HG03135 (cell line): Measurements from ENCODE around the gene RPTOR.

Source experiments
- ATAC-seq: cut with Tn5 transposase; IDR thresholded peaks from one replicate; pipeline ENCODE4 v1.9.1; 2021; ENCODE audit warnings: mild to moderate bottlenecking, moderate library complexity; ENCODE audit not compliant: unreplicated experiment

Gene RPTOR

DNA sequence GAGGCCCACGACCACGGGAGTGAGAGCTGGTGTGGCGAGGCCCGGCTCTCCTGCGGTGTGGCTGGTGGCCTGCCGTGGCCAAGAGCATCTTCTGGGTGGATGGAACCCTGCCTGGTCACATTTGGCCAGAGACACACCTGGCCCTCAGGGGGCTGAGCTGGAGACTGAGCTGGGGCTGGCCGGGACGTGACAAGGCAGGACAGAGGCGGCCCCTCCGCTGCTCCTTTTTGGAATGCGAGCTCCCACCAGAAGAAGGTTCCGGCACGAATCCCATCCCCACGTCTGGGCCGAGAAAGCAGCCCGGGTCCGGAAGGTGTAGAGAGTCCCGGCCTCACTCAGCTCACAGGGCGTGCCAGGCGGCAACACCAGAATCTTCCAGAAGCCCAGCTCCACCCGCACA, 421.0 kb downstream of the RPTOR start:
- ATAC-seq, result no peak

DNA sequence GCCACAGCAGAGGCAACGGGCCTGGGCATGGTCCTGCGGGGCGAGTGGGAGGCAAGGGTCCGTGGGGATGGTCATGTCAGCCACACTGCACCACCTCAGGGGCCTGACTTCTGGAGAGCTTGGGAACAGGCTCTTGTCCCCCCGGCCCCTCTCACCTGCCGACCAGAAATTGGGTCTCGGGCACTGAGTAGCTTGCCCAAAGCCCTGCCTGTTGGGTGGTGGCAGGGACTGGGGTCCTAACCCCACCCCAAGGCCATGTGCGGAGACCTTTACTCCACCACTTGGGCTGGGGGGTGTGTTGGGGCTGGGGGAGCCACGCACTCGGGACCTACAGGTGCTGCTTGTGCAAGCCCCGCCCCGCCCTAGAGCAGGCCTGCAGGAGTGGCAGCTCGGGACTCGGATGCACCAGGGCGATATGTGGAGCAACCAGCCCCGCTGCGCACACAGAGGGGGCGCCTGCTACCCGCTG, 422.8 kb downstream of the RPTOR start:
- no peak for ATAC-seq

DNA sequence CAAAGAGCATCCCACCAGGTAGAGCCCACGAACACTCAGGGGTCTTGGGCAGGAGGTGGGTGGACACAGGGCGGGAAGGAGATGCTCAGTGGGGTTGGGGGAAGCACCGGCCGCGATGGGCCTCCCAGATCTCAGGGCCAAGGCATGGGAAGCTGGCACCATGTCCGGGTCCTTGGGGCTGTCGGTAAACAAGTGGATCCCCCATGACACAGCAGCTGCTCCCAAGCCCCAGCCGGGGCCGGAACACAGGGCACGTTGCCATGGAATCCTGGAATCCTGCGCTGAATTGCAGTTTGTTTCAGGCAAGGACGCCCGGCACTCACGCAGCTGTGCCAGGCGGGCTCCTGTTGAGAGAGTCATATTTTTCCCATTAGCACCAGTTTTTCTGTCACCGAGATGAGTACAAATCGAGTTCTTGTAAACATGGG, 424.0 kb downstream of the RPTOR start:
- ATAC-seq, result no peak

- ATAC-seq, result no peak
Measured at GRCh38 chr17:80969030-80969673, 424.5 kb downstream of the RPTOR start.

DNA sequence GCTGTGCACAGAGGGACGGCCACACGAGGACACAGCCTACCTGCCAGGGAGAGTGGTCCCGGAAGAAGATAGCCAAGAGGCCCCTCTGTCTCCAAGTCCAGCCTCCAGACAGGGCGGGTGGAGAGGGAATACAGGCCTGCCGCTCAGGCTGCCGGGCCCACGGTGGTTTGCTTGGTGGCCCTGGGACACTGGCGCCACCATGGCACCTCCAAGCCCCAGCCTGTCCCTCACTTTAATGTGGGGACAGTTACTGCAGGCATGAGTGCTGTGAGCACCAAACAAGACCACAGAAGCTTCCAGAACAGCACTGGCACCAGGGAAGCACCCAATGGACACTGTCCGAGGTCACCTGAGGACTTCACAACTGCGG, 425.0 kb downstream of the RPTOR start:
- no peak for ATAC-seq

DNA sequence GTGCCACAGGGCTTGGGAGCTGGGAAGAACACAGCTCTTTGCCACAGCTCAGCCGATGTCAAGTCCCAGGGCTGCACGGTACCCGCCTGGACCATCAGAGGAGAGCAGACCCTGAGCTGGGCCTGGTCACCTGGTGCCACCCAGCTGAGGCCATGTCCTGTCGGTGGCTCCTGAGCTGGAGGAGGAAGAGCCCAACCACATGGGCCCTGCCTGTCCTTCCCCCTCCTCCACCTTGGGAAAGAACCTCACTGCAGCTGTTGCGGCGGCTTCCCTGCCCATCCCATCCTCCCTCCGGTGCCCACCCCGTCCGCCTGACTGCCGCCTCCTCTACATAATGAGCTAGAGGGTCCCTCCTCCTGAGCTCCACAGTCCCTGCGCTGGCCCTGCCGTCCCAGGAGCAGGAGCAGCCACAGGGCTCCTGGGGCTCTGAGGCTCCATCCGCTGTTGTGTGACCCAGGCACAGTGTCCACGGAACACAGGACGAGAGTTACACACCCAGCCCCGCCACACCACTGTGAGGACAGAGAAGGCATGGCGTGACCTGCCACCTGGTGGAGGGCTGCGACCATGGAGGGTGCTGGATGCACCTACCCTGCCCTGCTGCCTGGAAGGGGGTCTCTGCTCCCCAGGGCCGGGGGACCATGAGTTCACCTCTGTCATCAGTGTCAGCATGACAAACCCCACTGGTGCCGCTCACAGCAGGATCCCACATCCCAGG, 425.6 kb downstream of the RPTOR start:
- ATAC-seq, result no peak

DNA sequence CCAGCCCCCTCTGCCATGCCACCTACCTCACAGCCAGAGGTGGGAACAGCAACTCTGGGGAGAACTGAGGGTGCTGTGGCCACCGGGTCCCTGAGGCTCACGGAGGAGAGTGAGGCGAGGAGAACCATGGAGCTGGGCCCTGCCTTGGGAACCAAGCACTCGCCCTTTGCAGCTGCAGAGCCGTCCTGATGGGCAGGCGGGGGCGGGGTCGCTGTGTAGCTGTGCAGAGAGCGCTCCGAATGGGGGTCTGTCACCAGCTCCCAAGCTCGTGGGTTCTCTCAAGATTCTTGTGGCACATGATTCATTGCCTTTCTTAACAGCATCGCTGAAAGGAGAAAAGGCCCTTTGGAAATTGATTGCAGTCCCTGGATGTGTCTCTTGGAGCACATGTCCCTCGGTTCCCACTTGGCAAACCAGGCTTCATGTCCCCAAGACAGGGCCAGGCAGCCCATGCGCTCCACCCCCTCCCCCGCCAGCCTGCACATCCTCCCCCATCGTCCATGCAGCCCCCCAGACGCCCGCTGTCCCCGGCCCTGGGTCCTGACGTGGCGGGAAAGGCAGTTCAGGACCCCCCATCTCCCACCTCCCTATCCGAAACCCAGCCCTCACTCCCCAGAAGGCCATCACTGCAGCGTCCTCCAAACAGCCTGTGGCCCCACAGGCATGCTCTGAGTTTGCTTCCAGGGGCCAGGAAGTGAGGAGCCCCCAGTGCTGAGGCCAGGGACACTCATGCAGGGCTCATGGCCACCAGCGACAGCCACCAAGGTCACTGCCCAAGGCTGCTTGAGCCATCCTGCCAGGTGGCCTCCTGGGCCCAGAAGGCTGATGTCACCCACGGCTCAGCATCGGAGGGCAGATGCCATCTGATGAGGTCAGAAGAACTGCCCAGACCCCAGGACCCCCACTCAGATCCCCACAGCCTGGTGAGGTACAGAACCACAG, 426.4 kb downstream of the RPTOR start:
- no peak for ATAC-seq

DNA sequence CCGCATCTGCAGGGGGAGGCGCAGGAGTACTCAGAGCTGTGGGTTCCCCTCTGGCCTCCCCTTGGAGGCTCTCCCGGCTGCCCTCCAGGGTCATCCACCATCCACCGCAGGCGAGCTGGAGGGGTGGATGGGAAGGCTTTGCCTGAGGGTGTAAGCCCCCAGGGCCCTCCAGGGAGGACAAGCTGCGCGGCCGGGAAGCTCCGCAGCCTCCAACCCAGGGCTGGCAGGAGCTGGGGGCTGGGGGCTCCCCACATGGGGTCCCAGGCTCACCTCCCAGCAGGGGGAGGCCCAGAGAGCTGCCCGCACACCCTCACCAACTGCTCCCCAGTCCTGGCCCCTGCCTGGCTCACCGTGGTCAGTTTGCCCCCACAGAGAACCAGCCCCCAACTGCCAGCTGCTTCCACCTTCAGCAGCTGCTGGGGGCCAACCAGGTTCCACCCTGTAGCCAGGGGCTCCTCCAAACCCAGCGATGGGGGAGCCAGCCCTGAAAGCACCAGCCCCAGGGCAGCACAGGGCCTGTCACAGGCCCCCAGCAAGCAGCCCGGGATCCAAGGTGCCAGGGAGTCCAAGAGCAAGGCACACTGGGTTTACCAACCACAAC, 427.2 kb downstream of the RPTOR start:
- ATAC-seq, result no peak

DNA sequence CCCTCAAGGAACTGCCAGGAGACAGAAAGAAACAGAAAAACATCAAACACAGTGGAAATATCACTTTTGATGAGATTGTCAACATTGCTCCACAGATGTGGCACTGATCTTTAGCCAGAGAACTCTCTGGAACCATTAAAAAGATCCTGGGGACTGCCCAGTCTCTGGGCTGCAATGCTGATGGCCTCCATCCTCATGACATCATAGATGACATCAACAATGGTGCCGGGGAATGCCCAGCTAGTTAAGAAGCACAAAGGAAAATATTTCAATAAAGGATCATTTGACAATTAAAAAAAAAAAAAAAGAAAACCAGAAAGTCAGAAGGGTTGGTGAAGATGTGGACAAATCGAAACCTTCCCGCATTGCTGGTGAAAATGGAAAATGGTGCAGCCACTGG, 432.1 kb downstream of the RPTOR start:
- no peak for ATAC-seq

DNA sequence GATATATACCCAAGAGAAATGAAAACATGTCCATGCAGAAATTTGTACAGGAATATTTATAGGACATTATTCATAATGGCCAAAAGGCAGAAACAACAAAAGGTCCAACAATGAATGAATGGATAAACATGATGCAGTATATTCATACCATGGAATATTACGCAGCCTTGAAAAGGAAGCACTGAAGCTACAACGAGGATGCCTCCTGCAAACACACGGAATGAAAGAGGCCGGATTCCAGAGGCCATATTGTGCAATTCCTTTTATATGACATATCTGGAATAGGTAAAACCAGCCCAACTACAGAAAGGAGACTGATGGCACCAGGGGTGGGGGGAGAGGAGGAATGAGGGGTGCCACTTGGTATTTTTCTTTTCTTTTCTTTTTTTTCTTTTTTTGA, 432.5 kb downstream of the RPTOR start:
- ATAC-seq, result no peak

DNA sequence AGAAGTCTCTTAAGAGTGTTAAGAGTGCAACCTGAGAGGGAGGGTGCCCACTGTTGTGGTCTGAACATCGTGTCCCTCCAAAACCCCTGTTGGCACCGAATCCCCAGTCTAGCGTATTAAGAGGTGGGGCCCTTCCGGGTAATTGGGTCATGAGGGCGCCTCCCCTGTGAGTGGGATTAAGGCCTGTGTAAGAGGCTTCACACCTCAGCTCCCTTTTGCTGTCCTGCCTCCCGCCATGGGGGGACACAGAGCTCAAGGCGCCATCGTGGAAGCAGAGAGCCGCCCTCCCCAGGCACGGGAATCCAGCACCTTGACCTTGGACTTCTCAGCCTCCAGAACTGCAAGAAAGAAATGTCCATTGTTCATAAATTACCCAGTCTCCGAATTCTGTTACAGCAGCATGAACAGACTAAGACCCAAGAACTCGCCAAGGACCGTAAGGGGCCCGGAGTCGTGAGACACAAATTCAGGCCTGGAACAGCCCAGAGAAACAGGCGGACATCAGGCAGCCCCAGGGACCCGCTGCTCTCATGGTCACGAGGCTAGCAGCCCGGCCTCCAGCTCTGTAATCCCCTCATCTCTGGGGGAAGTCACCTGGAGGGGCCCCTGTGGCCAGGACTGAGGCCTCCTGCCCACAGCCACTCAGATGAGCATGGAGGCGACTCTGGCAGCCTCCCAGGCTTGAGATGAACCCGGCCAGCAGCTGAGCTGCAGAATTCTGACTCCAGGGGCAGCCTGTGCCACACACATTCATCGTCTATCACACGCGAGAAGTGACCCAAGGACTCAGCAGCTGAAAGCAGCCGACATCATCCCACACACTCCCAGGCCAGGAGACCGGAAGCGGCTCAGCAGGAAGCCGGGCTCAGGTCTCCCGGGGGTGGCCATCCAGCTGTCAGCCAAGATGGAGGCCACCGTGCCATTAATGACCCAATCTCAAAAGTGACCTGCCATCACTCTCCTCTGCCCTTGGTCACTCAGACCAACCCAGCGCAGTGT, 434.2 kb downstream of the RPTOR start:
- no peak for ATAC-seq

DNA sequence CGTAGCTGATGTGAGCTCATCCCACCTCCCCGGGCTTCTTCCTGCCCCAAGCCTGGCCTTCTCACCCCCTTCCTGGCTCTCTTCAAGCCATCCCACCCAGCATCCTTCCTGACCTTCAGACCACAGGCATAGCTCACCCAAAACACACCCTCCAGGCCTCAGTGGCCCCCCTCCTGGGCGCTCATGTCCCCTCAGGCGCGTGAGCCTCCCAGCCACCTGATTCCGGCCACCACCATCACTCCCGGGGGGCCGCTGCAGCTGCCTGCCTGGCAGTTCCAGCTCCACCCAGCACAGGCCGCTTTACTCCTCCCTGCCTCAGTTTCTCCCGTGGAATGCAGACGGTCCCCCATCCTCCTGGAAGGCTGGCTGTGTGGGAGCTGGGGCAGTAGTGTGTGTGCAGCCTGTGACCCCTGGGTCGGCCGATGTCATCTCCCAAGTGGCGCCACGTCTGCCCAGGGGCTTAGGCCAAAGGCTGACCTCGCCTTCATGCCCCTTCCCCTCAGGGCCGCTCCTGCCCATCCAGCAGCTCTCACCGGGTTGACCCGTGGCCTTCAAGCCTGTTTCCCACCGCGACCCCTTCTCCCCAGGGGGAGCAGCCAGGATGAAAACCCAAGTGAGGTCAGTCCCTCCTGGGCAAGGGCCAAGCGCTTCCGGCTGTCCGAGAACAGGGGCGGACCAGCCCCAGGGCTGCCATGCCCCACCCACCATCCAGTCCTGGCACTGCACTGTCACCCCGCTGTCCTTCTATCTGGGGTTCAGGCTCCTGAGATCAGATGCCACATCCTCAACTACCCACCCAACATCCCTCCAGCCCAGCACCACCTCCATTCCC, 435.1 kb downstream of the RPTOR start:
- ATAC-seq, result no peak

DNA sequence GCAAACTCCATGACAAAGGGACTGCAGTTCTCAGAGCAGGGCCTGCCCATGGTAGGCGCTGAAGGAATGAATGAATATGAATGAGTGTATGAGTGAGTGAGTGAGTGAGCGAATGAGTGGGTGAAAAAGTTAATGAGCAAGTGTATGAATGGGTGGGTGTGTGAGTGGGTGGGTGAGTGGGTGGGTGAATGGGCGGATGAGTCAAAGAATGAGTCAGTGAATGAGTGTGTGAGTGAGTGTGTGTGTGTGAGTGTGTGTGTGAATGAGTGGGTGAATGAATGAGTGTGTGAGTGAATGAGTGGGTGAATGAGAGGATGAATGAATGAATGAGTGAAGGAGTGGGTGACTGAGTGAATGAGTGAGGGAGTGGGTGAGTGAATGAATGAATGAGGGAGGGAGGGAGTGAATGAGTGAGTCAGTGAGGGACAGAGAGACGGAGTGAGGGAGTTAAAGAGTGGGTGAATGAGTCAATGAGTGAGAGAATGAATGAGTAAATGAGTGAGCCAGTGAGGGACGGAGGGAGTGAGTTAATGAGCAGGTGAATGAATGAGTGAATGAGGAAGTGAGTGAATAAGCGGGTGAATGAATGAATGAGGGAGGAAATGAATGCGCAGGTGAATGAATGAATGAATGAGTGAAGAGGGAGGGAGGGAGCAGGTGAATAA, 435.9 kb downstream of the RPTOR start:
- no peak for ATAC-seq

GRCh38 chr17:80981062-80981902, 436.6 kb downstream of the RPTOR start:
- ATAC-seq, result no peak

DNA sequence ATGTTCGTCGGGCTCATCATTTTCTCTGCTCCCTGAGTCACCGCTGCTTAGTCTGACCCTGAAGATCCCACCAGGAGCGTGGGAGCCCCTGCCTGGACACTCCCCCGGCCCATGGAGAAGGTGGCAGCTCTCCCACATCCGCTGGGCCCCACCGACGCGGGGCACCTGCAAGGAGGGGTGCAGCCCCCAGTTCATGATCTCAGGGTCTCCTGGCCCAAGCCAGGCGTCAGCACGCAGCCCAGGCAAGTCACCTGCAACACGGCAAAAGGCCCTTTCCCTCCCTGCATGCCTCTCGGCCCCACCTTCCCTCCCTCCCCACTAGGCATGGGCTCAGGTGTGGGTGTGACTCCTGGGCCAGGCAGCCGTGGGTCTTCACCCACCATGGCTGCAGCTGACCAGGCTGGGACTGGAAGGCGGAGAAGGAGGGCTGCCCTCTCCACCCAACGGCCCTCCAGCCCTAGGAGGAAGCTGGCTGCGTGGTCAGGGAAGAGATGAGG, 437.3 kb downstream of the RPTOR start:
- no peak for ATAC-seq

- ATAC-seq, result no peak
Measured at GRCh38 chr17:80982426-80982974, 437.9 kb downstream of the RPTOR start.

- no peak for ATAC-seq
Measured at GRCh38 chr17:80983545-80983944, 438.9 kb downstream of the RPTOR start.
